ENCODE measurements around the gene SMAGP. TPM values are rescaled to one million over a fixed set of nuclear protein-coding genes. Genes with fewer than 3 reads are reported as not detected.
A peak's percentile ranks its signal among the peaks of the same experiment; 100 is the strongest.
"Not testable (repeated sequence)": the region's sequence is repeated elsewhere in the genome, so short reads cannot be mapped to it uniquely, and the experiment has no call there.

SMAGP gene
- total RNA-seq, 2 experiments from 2014 or later, result 2.5 to 3.0 TPM

DNA sequence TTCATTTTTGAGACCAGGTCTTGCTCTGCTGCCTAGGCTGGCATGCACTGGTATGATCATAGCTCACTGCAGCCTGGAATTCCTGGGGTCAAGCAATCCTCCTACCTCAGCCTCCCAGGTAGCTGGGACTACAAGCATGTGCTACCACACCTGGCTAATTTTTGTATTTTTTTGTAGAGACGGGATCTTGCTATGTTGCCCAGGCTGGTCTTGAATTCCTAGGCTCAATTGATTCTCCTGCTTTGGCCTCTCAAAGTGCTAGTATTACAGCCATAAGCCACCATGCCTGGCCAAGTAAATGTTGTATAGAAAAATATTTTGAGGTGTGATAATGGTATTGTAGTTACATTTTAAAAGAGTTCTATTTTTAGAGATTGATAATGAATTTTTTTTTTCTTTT is 41.2 kb upstream of the SMAGP start:
- POLR2A ChIA-PET, result interaction anchor here (1.6 to 5.5 kb wide), 2 partner anchors 10 to 30 kb away, joined by 7 to 66 read pairs; partner anchors contain the start of gene BIN2
- peak overlapping the region; percentile 80 for H3K27ac Mint-ChIP-seq
- H3K4me1 Mint-ChIP-seq (ENCODE audit: low read depth), result peaks cover 72% of the 10 kb centered on the region
- intact Hi-C loops (cut with DNase I, micrococcal nuclease), result no loop called here
- no peak for TF ChIP-seq CTCF (IDR thresholded peaks at IDR 0.05)
- H3K4me3 Mint-ChIP-seq, result no peak overlapping the region
- CTCF ChIA-PET, result interaction anchor here (0.7 to 1.3 kb wide), 2 partner anchors 16 to 30 kb away, joined by 3 to 5 read pairs; no protein-coding TSS in a partner anchor
- peaks cover 86% of the 10 kb centered on the region for H3K36me3 Mint-ChIP-seq (ENCODE audit: low read depth)
- H3K9me3 Mint-ChIP-seq, result no peaks in the 10 kb centered on the region
- Histone ChIP-seq H3K9me3 (ENCODE audit: control insufficient read depth in 1 of 2, insufficient read depth in 1 of 2, low read length in 2 of 2) (no peaks in the 10 kb centered on the region), H3K27me3 (ENCODE audit: control insufficient read depth in 1 of 2, insufficient read depth in 2 of 2, low read length in 2 of 2) (no peaks in the 10 kb centered on the region), H3K4me1 (ENCODE audit: insufficient read depth, low read length) (peaks cover 81% of the 10 kb centered on the region), H3K36me3 (ENCODE audit: insufficient read depth, low read length) (peaks cover 86% of the 10 kb centered on the region), H3K27ac (ENCODE audit: low read depth in 1 of 2, low read length in 2 of 2) (no peak overlapping the region), H3K4me3 (ENCODE audit: low read length) (no peak overlapping the region)
- ATAC-seq (ENCODE audit: poor library complexity) (no peak), DNase-seq (no peak)
- no peaks in the 10 kb centered on the region for H3K27me3 Mint-ChIP-seq

DNA sequence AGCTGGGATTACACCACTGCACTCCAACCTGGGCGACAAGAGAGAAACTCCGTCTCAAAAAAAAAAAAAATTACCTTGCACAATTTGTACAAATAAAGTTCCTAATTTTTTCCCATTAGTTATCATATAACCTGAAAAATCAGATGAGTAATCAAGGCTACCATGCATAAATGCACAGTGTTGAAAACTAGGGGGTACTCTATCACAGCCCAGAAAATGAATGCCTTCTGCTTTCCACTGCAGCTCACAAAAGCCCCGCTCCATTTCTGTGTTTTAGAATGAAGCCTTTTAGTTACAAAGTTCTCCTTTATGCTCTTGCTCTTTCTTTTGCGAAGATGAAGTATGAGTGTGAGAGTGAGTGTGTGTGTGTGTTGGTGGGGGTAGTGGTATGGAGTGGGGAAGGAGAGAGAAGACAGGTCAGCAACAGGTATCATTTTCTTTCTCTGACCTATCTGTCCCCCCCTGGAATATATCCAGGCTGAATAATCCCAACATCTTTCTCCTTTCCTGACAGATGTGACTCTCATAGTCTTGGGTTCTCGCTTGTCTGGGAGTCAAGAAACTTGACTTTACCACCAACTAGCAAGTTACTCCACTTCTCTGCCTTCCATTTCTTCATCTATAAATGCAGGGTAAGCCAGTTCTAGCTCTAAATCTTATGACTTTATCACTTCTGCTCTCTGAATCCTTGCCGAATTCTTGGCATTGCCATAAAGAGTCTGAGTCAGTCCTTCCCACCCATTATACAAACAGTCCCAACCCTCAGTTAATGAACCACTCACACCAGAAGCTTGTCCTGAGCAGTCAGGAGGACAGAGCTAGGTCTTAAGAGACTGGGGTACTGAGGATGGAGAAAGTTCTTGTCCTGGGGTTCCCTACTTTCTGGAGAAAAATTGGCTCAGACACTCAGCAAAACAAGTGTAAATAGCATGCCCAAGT is 37.7 kb upstream of the SMAGP start:
- intact Hi-C loops (cut with DNase I, micrococcal nuclease), result loop anchor here (1.0 to 2.0 kb wide), 2 partner anchors 33 kb away; no protein-coding TSS in a partner anchor
- ChIA-PET CTCF (interaction anchor here (0.8 to 2.7 kb wide), 5 partner anchors 10 to 43 kb away, joined by 3 to 31 read pairs (median 4); no protein-coding TSS in a partner anchor), POLR2A (interaction anchor here (0.6 to 5.5 kb wide), 7 partner anchors 13 to 88 kb away, joined by 3 to 66 read pairs (median 4); partner anchors contain the start of genes BIN2 and DAZAP2)
- peaks cover 84% of the 10 kb centered on the region for H3K36me3 Mint-ChIP-seq (ENCODE audit: low read depth)
- H3K9me3 ChIP-seq (ENCODE audit: control insufficient read depth in 1 of 2, insufficient read depth in 1 of 2, low read length in 2 of 2), result no peaks in the 10 kb centered on the region
- H3K27me3 Mint-ChIP-seq, result no peaks in the 10 kb centered on the region
- H3K4me3 Mint-ChIP-seq, result no peak overlapping the region
- peak overlapping the region; percentile 2 to 27 for H3K27ac ChIP-seq (ENCODE audit: low read depth in 1 of 2, low read length in 2 of 2)
- no peaks in the 10 kb centered on the region for H3K27me3 ChIP-seq (ENCODE audit: control insufficient read depth in 1 of 2, insufficient read depth in 2 of 2, low read length in 2 of 2)
- TF ChIP-seq CTCF (IDR thresholded peaks at IDR 0.05), result peak; percentile 17
- peak in 3 of 14 experiments; percentile 19 to 31 (median 26) for DNase-seq
- ATAC-seq (ENCODE audit: poor library complexity), result peak; percentile 78
- H3K9me3 Mint-ChIP-seq, result no peaks in the 10 kb centered on the region
- H3K4me1 ChIP-seq (ENCODE audit: insufficient read depth, low read length), result peaks cover 55% of the 10 kb centered on the region
- H3K4me1 Mint-ChIP-seq (ENCODE audit: low read depth), result peaks cover 73% of the 10 kb centered on the region
- peaks cover 91% of the 10 kb centered on the region for H3K36me3 ChIP-seq (ENCODE audit: insufficient read depth, low read length)
- peak overlapping the region; percentile 80 for H3K27ac Mint-ChIP-seq
- no peak overlapping the region for H3K4me3 ChIP-seq (ENCODE audit: low read length)

GRCh38 chr12:51306507-51306906 is 36.3 kb upstream of the SMAGP start:
- H3K36me3 Mint-ChIP-seq (ENCODE audit: low read depth), result peaks cover 84% of the 10 kb centered on the region
- ATAC-seq (ENCODE audit: poor library complexity) (no peak), DNase-seq (no peak)
- no peaks in the 10 kb centered on the region for H3K27me3 Mint-ChIP-seq
- ChIA-PET CTCF (interaction anchor here (1.5 to 2.7 kb wide), 2 partner anchors 34 to 37 kb away, joined by 3 to 31 read pairs; no protein-coding TSS in a partner anchor), POLR2A (interaction anchor here (5.5 kb wide), 1 partner anchor 15 kb away, joined by 66 read pairs; the partner anchor contains the start of gene BIN2)
- intact Hi-C loops (cut with DNase I, micrococcal nuclease), result no loop called here
- H3K27ac Mint-ChIP-seq, result peak overlapping the region; percentile 63
- no peaks in the 10 kb centered on the region for H3K9me3 ChIP-seq (ENCODE audit: control insufficient read depth in 1 of 2, insufficient read depth in 1 of 2, low read length in 2 of 2)
- no peak overlapping the region for H3K27ac ChIP-seq (ENCODE audit: low read depth in 1 of 2, low read length in 2 of 2)
- no peak overlapping the region for H3K4me3 ChIP-seq (ENCODE audit: low read length)
- TF ChIP-seq CTCF (IDR thresholded peaks at IDR 0.05), result no peak
- H3K4me3 Mint-ChIP-seq, result no peak overlapping the region
- H3K4me1 Mint-ChIP-seq (ENCODE audit: low read depth), result peaks cover 67% of the 10 kb centered on the region
- H3K36me3 ChIP-seq (ENCODE audit: insufficient read depth, low read length), result peaks cover 93% of the 10 kb centered on the region
- H3K27me3 ChIP-seq (ENCODE audit: control insufficient read depth in 1 of 2, insufficient read depth in 2 of 2, low read length in 2 of 2), result no peaks in the 10 kb centered on the region
- H3K9me3 Mint-ChIP-seq, result no peaks in the 10 kb centered on the region
- H3K4me1 ChIP-seq (ENCODE audit: insufficient read depth, low read length), result peaks cover 47% of the 10 kb centered on the region

- H3K4me1 Mint-ChIP-seq (ENCODE audit: low read depth), result peaks cover 17% of the 10 kb centered on the region
- H3K27me3 ChIP-seq (ENCODE audit: control insufficient read depth in 1 of 2, insufficient read depth in 2 of 2, low read length in 2 of 2); H3K9me3 ChIP-seq (ENCODE audit: control insufficient read depth in 1 of 2, insufficient read depth in 1 of 2, low read length in 2 of 2); H3K4me3 Mint-ChIP-seq; H3K4me3 ChIP-seq (ENCODE audit: low read length); POLR2A ChIA-PET; H3K4me1 ChIP-seq (ENCODE audit: insufficient read depth, low read length); DNase-seq; CTCF ChIA-PET; H3K27me3 Mint-ChIP-seq; H3K9me3 Mint-ChIP-seq; intact Hi-C loops (cut with DNase I, micrococcal nuclease); H3K27ac ChIP-seq (ENCODE audit: low read depth in 1 of 2, low read length in 2 of 2); ATAC-seq (ENCODE audit: poor library complexity): not testable (repeated sequence)
- peaks cover 85% of the 10 kb centered on the region for H3K36me3 Mint-ChIP-seq (ENCODE audit: low read depth)
- H3K27ac Mint-ChIP-seq, result peak overlapping the region; percentile 59
- H3K36me3 ChIP-seq (ENCODE audit: insufficient read depth, low read length), result peaks cover 95% of the 10 kb centered on the region
Measured at GRCh38 chr12:51300768-51301167, 30.6 kb upstream of the SMAGP start.
